HEK293T (cell line): ENCODE data around the gene GLT6D1.
A peak's percentile ranks its signal among the peaks of the same experiment; 100 is the strongest.

ENCODE experiments used
- CTCF ChIA-PET: fragments of 350-600 bp; formaldehyde crosslinking; extraction: SDS; loops from one replicate; lab custom pipeline; 2021; ENCODE audit warnings: antibody characterized with exemption, inconsistent platforms; lab: Yijun Ruan, JAX
- POLR2A ChIA-PET: fragments of 350-600 bp; formaldehyde crosslinking; extraction: SDS; loops from one replicate; lab custom pipeline; 2020; ENCODE audit warnings: antibody characterized with exemption, inconsistent platforms; lab: Yijun Ruan, JAX
- DNase-seq: peaks from one replicate; pipeline ENCODE4 v3.0.0; 2012; ENCODE audit warnings: mixed read lengths; ENCODE audit errors: extremely low spot score
- ARNT ChIP-seq: fragments of 450-650 bp; IDR thresholded peaks from 2 replicates; pipeline ENCODE4 v1.6.1; 2017; ENCODE audit warnings: mild to moderate bottlenecking
- BHLHE40 ChIP-seq: fragments of 450-650 bp; IDR thresholded peaks from 2 replicates; pipeline ENCODE4 v1.6.1; 2016; ENCODE audit warnings: mild to moderate bottlenecking, moderate library complexity, borderline replicate concordance
- CTBP1 ChIP-seq: fragments of 450-650 bp; IDR thresholded peaks from 2 replicates; pipeline ENCODE4 v1.6.1; 2016; ENCODE audit warnings: borderline replicate concordance
- ELF4 ChIP-seq: fragments of 450-650 bp; IDR thresholded peaks from 2 replicates; pipeline ENCODE4 v1.6.1; 2017; ENCODE audit warnings: antibody characterized with exemption
- FOXA1 ChIP-seq: fragments of 450-650 bp; IDR thresholded peaks from 2 replicates; pipeline ENCODE4 v1.6.1; 2016; ENCODE audit warnings: mild to moderate bottlenecking
- FOXK2 ChIP-seq: fragments of 450-650 bp; IDR thresholded peaks from 2 replicates; pipeline ENCODE4 v1.6.1; 2016; ENCODE audit warnings: mild to moderate bottlenecking
- FOXM1 ChIP-seq: fragments of 450-650 bp; IDR thresholded peaks from 2 replicates; pipeline ENCODE4 v1.6.1; 2017; ENCODE audit warnings: mild to moderate bottlenecking, borderline replicate concordance
- HDGF ChIP-seq: fragments of 450-650 bp; IDR thresholded peaks from 2 replicates; pipeline ENCODE4 v1.6.1; 2017; ENCODE audit warnings: antibody characterized with exemption, borderline replicate concordance
- L3MBTL2 ChIP-seq: fragments of 450-650 bp; conservative IDR thresholded peaks from 2 replicates; pipeline ENCODE4 v1.6.1; 2016; ENCODE audit warnings: mild to moderate bottlenecking
- LEF1 ChIP-seq: fragments of 450-650 bp; IDR thresholded peaks from 2 replicates; pipeline ENCODE4 v1.6.1; 2017; ENCODE audit warnings: mild to moderate bottlenecking, borderline replicate concordance
- NFRKB ChIP-seq: fragments of 450-650 bp; IDR thresholded peaks from 2 replicates; pipeline ENCODE4 v1.6.1; 2016; ENCODE audit warnings: mild to moderate bottlenecking, moderate library complexity
- PKNOX1 ChIP-seq: fragments of 450-650 bp; IDR thresholded peaks from 2 replicates; pipeline ENCODE4 v1.6.1; 2016
- SP1 ChIP-seq: fragments of 450-650 bp; IDR thresholded peaks from 2 replicates; pipeline ENCODE4 v1.6.1; 2017
- SUZ12 ChIP-seq: fragments of 450-650 bp; IDR thresholded peaks from 2 replicates; pipeline ENCODE4 v1.6.1; 2016; ENCODE audit warnings: mild to moderate bottlenecking
- TARDBP ChIP-seq: fragments of 450-650 bp; IDR thresholded peaks from 2 replicates; pipeline ENCODE4 v1.6.1; 2016
- ZNF384 ChIP-seq: fragments of 450-650 bp; IDR thresholded peaks from 2 replicates; pipeline ENCODE4 v1.6.1; 2016

The GLT6D1 gene

GRCh38 chr9:135622415-135623020, 16.8 kb downstream of the GLT6D1 start:
- ChIA-PET CTCF (interaction anchor here (1.2 kb wide), 1 partner anchor 175 kb away, joined by 3 read pairs; no protein-coding TSS in a partner anchor), POLR2A (no interaction called here)
- DNase-seq, result no peak
- no peak for TF ChIP-seq NFRKB

- CTCF ChIA-PET, result no interaction called here
- POLR2A ChIA-PET, result no interaction called here
- no peak for DNase-seq
- TF ChIP-seq TARDBP (no peak), ZNF384 (no peak), NFRKB (no peak)
Measured at GRCh38 chr9:135620558-135620957, 18.8 kb downstream of the GLT6D1 start.

- TF ChIP-seq FOXK2 (no peak), L3MBTL2 (no peak), TARDBP (no peak), LEF1 (no peak), BHLHE40 (no peak), ELF4 (no peak), SP1 (no peak), FOXM1 (no peak)
- ChIA-PET POLR2A (no interaction called here), CTCF (no interaction called here)
- no peak for DNase-seq
Measured at GRCh38 chr9:135619599-135619886, 19.8 kb downstream of the GLT6D1 start.

GRCh38 chr9:135618866-135619598, 20.3 kb downstream of the GLT6D1 start:
- CTCF ChIA-PET, result no interaction called here

GRCh38 chr9:135617991-135618411, 21.3 kb downstream of the GLT6D1 start:
- no peak for DNase-seq
- ChIA-PET POLR2A (no interaction called here), CTCF (no interaction called here)
- TF ChIP-seq ZNF384, result no peak
- TF ChIP-seq HDGF, result no peak
- TF ChIP-seq L3MBTL2, result no peak
- no peak for TF ChIP-seq LEF1
- no peak for TF ChIP-seq NFRKB
- no peak for TF ChIP-seq ARNT
- TF ChIP-seq TARDBP, result no peak
- TF ChIP-seq CTBP1, result no peak

More at GRCh38 chr9:135618866-135619598, 20.3 kb downstream of the GLT6D1 start:
- TF ChIP-seq BHLHE40, result no peak
- no peak for TF ChIP-seq FOXA1
- no peak for TF ChIP-seq TARDBP
- TF ChIP-seq NFRKB, result no peak
- no peak for TF ChIP-seq PKNOX1
- no peak for TF ChIP-seq ELF4
- TF ChIP-seq SP1, result no peak
- TF ChIP-seq CTBP1, result no peak
- TF ChIP-seq ZNF384, result no peak
- no peak for TF ChIP-seq L3MBTL2
- no peak for TF ChIP-seq SUZ12
- no peak for TF ChIP-seq HDGF
- no peak for TF ChIP-seq FOXK2
- no peak for TF ChIP-seq LEF1
- TF ChIP-seq ARNT, result no peak
- TF ChIP-seq FOXM1, result no peak
- POLR2A ChIA-PET, result no interaction called here
- no peak for DNase-seq

GRCh38 chr9:135617538-135617900, 21.8 kb downstream of the GLT6D1 start:
- ChIA-PET CTCF (no interaction called here), POLR2A (no interaction called here)
- TF ChIP-seq BHLHE40 (no peak), ELF4 (no peak), SUZ12 (no peak), ZNF384 (no peak), L3MBTL2 (no peak)
- DNase-seq, result no peak

GRCh38 chr9:135616619-135617537, 22.5 kb downstream of the GLT6D1 start:
- DNase-seq, result peak; percentile 3
- TF ChIP-seq ELF4 (no peak), FOXK2 (no peak), BHLHE40 (no peak), L3MBTL2 (no peak), ARNT (no peak), ZNF384 (no peak), SP1 (no peak), HDGF (no peak), FOXA1 (no peak)
- POLR2A ChIA-PET, result no interaction called here
- CTCF ChIA-PET, result no interaction called here
